Stimulated activated effector memory CD8-positive, alpha-beta T cell treated with anti-CD3 and anti-CD28 coated beads, Interleukin-12 subunit alpha, Interleukin-12 subunit beta, amount 100 ng/mL, for 72 hours (primary cell): ENCODE measurements around the gene NAALADL2.
"Not testable (repeated sequence)": the region's sequence is repeated elsewhere in the genome, so short reads cannot be mapped to it uniquely, and the experiment has no call there.

Experiments used
- ATAC-seq: fragments of 150-1000 bp; cut with Tn5 transposase; 2 replicates; pipeline ENCODE4 v1.10.0; 2021
- DNase-seq, 2 donors: peaks; one replicate each; pipeline ENCODE4 v3.0.0; 2021 to 2022; ENCODE audit warnings: low spot score in 2 of 2
- H3K27ac Mint-ChIP-seq: one replicate; pipeline ENCODE4 v1.8.0; 2022; ENCODE audit warnings: mild to moderate bottlenecking, mixed read lengths
- H3K36me3 Mint-ChIP-seq: one replicate; pipeline ENCODE4 v1.8.0; 2022; ENCODE audit warnings: mild to moderate bottlenecking, mixed read lengths
- H3K4me1 Mint-ChIP-seq: one replicate; pipeline ENCODE4 v1.8.0; 2022; ENCODE audit warnings: mixed read lengths
- H3K4me3 Mint-ChIP-seq: one replicate; pipeline ENCODE4 v1.8.0; 2022; ENCODE audit warnings: mild to moderate bottlenecking, mixed read lengths
- H3K9me3 Mint-ChIP-seq: one replicate; pipeline ENCODE4 v1.8.0; 2022; ENCODE audit warnings: mixed read lengths

Gene NAALADL2

DNA sequence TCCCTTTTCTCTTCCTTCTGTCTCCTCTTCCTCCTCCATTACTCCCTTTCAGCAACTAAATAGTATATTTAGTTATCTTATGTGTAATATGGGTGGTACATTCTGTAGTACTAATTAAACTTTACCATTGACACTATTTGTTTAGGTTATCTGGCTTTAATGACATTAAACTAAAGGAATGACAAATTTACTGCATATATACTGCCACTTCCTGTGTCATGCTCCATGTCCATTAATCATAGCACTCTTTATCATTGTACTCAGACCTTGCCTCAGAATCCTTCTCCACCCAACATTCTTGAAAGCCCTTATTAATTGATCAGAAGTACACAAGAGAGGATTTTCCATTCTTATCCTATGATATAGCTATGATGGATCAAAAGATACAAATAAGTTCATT is 244.2 kb downstream of the NAALADL2 start:
- no peak for ATAC-seq
- no peaks in the 10 kb centered on the region for H3K36me3 Mint-ChIP-seq
- H3K9me3 Mint-ChIP-seq, result peaks cover 9% of the 10 kb centered on the region
- no peak overlapping the region for H3K4me3 Mint-ChIP-seq
- no peak overlapping the region for H3K27ac Mint-ChIP-seq
- no peak for DNase-seq
- H3K4me1 Mint-ChIP-seq, result no peaks in the 10 kb centered on the region

DNA sequence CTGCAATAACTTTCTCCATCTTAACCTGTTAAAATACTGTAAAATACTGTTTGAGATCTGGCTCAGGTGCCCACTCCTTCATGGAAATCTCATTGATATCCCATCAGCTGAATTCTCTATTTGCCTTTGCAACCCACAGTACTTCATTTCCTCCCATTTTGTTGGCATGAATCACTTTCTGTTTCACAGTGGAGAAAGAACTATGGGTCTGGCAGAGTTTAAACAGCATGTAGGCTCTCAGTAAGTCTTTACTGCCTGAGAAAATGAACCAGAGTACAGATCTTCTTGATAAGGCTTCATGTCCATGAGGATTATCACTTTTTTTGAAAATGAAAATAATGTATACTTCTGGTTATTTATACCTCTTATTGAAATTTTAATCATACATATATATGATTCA is 245.9 kb downstream of the NAALADL2 start:
- ATAC-seq (no peak), DNase-seq (no peak)
- H3K4me3 Mint-ChIP-seq, result no peak overlapping the region
- H3K9me3 Mint-ChIP-seq, result peaks cover 13% of the 10 kb centered on the region
- no peaks in the 10 kb centered on the region for H3K36me3 Mint-ChIP-seq
- no peaks in the 10 kb centered on the region for H3K4me1 Mint-ChIP-seq
- H3K27ac Mint-ChIP-seq, result no peak overlapping the region

DNA sequence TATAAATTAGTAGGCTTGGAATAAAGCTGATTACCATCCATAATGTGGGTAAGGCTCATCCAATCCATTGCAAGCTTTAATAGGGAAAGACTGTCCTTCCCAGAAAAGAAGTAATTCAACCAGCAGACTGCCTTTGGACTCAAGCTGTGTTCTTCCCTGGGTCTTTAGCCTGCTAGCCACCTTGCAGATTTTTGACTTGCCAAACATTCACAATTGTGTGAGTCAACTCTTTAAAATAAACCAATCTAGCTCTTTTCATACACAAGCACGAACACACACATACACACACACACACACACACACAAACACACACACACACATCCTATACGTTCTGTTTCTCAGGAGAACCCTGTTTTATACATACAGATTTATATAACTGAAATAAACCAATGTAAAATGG is 248.1 kb downstream of the NAALADL2 start:
- no peak overlapping the region for H3K27ac Mint-ChIP-seq
- H3K36me3 Mint-ChIP-seq, result no peaks in the 10 kb centered on the region
- peaks cover 13% of the 10 kb centered on the region for H3K9me3 Mint-ChIP-seq
- DNase-seq (no peak), ATAC-seq (no peak)
- H3K4me1 Mint-ChIP-seq, result no peaks in the 10 kb centered on the region
- no peak overlapping the region for H3K4me3 Mint-ChIP-seq

DNA sequence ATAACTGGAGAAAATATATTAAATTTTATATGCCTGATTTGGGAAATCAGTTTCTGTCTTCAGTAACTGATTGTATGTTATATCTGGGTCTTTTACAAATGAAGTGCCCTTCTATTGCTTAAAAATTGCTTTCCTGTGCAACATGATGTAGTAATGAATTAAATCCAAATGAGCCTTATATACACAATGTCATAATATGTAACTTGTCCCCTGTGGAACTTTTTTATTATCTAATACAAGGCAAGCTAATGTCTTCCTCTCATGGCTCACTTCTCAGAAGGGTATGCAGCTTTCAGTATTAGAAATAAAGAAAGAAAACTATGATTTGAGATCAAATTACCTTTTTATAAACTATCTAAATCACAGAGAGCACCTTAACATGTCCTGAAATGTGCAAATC is 248.9 kb downstream of the NAALADL2 start:
- H3K4me1 Mint-ChIP-seq, result no peaks in the 10 kb centered on the region
- ATAC-seq (no peak), DNase-seq (no peak)
- peaks cover 18% of the 10 kb centered on the region for H3K9me3 Mint-ChIP-seq
- H3K36me3 Mint-ChIP-seq, result no peaks in the 10 kb centered on the region
- H3K27ac Mint-ChIP-seq, result no peak overlapping the region
- no peak overlapping the region for H3K4me3 Mint-ChIP-seq

DNA sequence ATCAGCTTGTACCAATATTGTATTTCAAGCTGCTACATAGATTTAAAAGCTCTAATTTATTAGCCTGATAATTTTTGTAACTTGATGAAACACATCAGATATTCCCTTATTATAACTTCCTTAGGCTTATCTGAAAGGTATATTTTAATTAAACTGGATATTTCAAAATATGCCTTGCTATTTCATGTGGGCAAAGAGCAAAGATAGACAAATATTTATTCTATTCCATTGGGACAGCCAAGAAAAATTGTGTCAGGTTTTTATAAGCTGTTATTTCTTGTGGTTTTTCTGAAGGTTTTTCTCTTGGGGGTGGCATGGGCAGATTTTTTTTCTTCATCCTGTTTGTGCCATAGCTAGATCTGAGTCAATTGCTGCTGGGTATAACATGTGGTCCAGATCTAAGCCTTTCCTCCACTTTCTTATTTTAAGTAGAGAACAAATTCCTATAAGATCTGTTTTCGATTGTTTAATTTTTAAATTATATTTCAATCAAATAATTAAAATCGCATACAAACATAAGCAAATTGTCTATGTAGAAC is 249.5 kb downstream of the NAALADL2 start:
- DNase-seq, result no peak
- ATAC-seq, result no peak
- no peaks in the 10 kb centered on the region for H3K36me3 Mint-ChIP-seq
- H3K27ac Mint-ChIP-seq, result no peak overlapping the region
- H3K9me3 Mint-ChIP-seq, result peaks cover 15% of the 10 kb centered on the region
- no peak overlapping the region for H3K4me3 Mint-ChIP-seq
- H3K4me1 Mint-ChIP-seq, result no peaks in the 10 kb centered on the region

DNA sequence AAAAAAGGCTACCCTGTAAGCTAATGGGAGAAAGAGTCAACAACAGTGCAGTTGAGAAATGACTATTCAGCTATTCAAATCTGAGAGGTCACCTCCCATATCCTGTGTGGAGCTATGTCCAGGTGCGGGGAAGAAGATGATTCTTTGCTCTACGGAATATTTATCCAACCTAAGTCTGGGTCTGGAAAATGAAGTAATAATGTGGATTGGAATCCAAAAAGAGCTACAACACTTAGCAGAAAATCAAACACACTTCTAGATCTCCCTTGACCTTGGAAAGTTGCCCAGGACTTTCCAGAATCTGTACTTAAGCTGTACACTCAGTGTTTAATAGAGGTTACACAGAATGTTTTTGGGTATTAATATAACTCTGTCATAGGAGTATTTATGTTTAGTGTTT is 251.9 kb downstream of the NAALADL2 start:
- Mint-ChIP-seq H3K4me3 (no peak overlapping the region), H3K36me3 (no peaks in the 10 kb centered on the region), H3K9me3 (peaks cover 12% of the 10 kb centered on the region), H3K27ac (no peak overlapping the region), H3K4me1 (no peaks in the 10 kb centered on the region)
- DNase-seq, result no peak
- no peak for ATAC-seq

DNA sequence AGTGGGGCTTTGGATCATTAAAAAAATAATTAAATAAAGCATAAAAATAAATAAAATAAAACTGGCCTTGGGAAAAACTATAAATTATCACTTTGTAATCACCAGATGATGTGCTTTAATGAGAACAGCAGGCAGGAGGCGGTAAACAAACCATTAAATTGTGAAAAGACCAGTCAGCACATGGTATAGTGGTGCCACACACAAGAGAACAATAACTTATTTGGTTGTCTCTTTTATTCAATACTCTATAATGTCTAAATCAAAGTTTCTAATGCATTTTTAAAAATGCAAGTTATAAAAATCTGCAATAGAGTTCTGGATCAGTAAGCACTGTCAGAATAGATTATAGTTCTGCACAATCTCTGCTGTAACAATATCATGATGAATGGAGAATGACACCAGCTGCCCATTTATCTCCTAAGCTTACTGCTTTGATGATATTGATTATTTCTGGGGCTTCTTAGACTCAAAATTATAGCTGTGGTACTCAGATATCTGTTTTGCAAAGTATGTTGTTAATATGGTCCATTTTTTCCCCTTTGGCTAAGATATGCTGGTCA is 259.3 kb downstream of the NAALADL2 start:
- peaks cover 6% of the 10 kb centered on the region for H3K9me3 Mint-ChIP-seq
- no peak overlapping the region for H3K4me3 Mint-ChIP-seq
- H3K27ac Mint-ChIP-seq, result no peak overlapping the region
- DNase-seq (no peak), ATAC-seq (no peak)
- no peaks in the 10 kb centered on the region for H3K4me1 Mint-ChIP-seq
- no peaks in the 10 kb centered on the region for H3K36me3 Mint-ChIP-seq

DNA sequence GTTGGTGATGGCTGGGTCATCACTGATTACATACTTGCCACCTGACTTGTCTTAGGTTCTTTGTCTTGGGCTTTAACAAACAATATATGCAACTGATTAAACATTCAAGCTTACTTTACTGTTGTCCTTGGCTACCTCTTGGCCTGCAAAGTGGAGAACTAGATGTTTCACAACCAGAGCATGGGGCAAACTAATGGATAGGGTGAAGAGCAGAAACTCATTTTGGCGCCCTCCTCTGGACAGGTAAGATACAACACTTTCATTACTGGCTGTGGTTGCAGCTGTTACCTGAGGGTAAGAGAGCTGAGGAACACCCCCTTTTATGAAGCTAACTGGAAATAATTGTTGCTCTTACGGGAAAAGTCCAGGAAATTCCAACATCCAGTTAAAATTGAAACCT is 262.1 kb downstream of the NAALADL2 start:
- ATAC-seq (no peak), DNase-seq (no peak)
- Mint-ChIP-seq H3K36me3 (no peaks in the 10 kb centered on the region), H3K4me1 (no peaks in the 10 kb centered on the region), H3K27ac (no peak overlapping the region), H3K9me3 (peaks cover 13% of the 10 kb centered on the region), H3K4me3 (no peak overlapping the region)

DNA sequence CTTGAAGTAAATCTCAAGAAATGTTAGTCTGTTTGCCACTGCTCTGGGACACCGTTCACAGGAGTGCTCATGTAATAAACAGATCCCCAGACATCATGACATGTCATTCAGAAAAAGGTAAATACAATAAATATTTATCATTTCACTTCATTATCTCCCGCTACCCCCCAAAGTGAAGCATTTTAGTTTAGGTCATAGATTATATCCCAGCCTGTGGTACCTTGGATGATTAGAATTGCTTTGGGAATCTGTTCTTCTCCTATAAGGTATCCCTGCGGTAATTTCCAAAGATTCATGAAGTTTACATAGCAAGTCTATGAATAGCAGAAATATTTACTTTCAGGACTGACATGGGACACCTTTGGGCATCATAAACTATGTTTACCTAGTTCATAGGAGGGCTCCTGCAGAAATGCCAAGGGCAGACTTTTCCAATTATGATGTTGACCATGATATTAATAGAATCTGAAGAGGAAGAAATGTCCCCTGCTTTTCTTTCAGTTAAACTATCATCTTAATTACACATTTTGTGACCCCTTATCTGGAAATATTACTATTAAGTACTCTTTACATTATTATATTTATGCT is 268.0 kb downstream of the NAALADL2 start:
- Mint-ChIP-seq H3K27ac (no peak overlapping the region), H3K36me3 (no peaks in the 10 kb centered on the region), H3K4me3 (no peak overlapping the region), H3K4me1 (no peaks in the 10 kb centered on the region), H3K9me3 (peaks cover 12% of the 10 kb centered on the region)
- DNase-seq (no peak), ATAC-seq (no peak)

DNA sequence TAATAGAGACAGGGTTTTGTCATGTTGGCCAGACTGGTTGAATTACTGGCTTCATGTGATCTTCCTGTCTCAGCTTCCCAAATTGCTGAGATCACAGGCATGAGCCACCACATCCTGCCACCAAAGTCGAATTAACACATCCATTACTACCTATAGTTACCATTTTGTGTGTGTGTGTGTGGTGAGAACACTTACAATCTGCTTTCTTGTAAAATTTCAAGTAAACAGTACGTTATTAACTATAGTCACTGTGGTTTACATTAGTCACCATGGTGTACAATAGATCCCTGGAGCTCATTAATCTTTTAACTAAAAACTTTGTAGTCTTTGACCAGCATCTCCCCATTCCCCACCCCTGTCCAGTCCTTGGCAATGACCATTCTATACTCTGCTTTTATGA is 270.0 kb downstream of the NAALADL2 start:
- H3K4me1 Mint-ChIP-seq, result no peaks in the 10 kb centered on the region
- no peaks in the 10 kb centered on the region for H3K36me3 Mint-ChIP-seq
- DNase-seq (no peak), ATAC-seq (no peak)
- H3K4me3 Mint-ChIP-seq, result no peak overlapping the region
- H3K27ac Mint-ChIP-seq, result no peak overlapping the region
- H3K9me3 Mint-ChIP-seq, result peaks cover 12% of the 10 kb centered on the region

DNA sequence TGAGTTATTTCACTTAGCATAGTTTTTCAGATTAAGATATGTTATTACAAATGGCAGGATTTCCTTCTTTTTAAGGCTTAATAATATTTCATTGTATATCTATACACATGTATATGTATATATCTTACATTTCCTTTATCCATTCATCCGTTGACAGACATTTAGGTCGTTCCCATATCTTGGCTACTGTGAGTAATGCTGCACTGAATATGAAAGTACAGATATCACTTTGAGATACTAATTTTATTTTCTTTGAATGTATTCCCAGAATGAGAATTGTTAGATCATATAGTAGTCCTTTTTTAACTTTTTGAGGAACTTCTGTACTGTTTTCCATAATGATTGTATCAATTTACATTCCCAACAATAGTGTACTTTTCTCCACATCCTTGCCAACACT is 270.4 kb downstream of the NAALADL2 start:
- H3K36me3 Mint-ChIP-seq, result no peaks in the 10 kb centered on the region
- H3K4me1 Mint-ChIP-seq, result no peaks in the 10 kb centered on the region
- DNase-seq (no peak), ATAC-seq (no peak)
- H3K27ac Mint-ChIP-seq, result no peak overlapping the region
- peaks cover 11% of the 10 kb centered on the region for H3K9me3 Mint-ChIP-seq
- H3K4me3 Mint-ChIP-seq, result no peak overlapping the region

DNA sequence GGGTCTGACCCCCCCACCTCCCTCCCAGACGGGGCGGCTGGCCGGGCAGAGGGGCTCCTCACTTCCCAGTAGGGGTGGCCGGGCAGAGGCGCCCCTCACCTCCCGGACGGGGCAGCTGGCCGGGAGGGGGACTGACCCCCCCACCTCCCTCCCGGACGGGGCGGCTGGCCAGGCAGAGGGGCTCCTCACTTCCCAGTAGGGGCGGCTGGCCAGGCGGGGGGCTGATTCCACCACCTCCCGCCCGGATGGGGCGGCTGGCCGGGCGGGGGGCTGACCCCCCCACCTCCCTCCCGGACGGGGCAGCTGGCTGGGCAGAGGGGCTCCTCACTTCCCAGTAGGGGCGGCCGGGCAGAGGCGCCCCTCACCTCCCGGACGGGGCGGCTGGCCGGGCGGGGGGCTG is 272.7 kb downstream of the NAALADL2 start:
- DNase-seq, H3K4me3 Mint-ChIP-seq, ATAC-seq, H3K36me3 Mint-ChIP-seq, H3K9me3 Mint-ChIP-seq, H3K4me1 Mint-ChIP-seq, H3K27ac Mint-ChIP-seq: not testable (repeated sequence)

DNA sequence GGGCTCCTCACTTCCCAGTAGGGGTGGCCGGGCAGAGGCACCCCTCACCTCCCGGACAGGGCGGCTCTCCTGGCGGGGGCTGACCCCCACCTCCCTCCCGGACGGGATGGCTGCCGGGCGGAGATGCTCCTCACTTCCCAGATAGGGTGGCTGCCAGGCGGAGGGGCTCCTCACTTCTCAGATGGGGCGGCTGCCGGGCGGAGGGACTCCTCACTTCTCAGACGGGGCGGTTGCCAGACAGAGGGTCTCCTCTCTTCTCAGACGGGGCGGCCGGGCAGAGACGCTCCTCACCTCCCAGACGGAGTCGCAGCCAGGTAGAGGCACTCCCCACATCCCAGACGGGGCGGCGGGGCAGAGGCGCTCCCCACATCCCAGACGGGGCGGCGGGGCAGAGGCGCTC is 273.6 kb downstream of the NAALADL2 start:
- H3K27ac Mint-ChIP-seq, H3K36me3 Mint-ChIP-seq, ATAC-seq, H3K4me1 Mint-ChIP-seq, DNase-seq, H3K9me3 Mint-ChIP-seq, H3K4me3 Mint-ChIP-seq: not testable (repeated sequence)

DNA sequence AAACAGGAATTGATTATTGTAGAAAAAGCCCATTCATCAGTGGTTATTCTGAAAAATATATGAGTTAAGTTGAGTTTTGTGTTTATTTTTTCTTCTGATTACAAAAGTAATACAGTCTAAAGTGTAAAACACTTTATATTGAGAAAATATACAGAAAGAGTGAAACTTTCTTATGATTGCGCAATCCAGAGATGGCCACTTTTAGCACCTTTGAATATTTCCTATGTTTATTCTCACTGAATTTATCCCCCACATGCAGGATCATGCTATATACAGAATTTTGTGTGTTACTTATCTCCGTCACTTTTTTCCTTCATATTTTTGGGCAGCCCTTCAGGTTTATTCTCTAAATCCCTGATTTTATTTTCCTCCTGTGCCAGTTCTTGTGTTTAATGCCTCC is 285.2 kb downstream of the NAALADL2 start:
- no peak for DNase-seq
- Mint-ChIP-seq H3K36me3 (no peaks in the 10 kb centered on the region), H3K4me3 (no peak overlapping the region), H3K27ac (no peak overlapping the region), H3K4me1 (no peaks in the 10 kb centered on the region), H3K9me3 (peaks cover 14% of the 10 kb centered on the region)
- no peak for ATAC-seq

DNA sequence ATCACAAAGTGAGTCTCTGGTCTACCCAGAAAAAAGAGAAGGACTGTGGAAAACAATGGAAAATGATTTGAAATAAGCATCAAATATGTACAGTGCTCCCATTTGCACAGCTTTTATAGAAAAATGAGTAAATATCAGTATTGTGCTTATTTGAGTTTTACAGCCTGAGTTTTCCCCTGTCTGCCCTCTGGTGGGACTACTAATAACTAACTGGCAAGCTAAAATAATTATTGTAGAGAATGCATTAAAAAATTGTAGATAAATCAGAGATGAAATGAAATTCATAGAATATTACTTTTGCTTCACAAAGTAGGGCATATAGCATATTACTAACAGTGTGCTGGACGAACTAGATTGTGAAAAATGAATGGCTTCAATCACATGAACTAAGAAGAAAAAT is 287.1 kb downstream of the NAALADL2 start:
- no peaks in the 10 kb centered on the region for H3K36me3 Mint-ChIP-seq
- no peak for ATAC-seq
- DNase-seq, result no peak
- no peak overlapping the region for H3K4me3 Mint-ChIP-seq
- no peaks in the 10 kb centered on the region for H3K4me1 Mint-ChIP-seq
- H3K9me3 Mint-ChIP-seq, result peaks cover 9% of the 10 kb centered on the region
- no peak overlapping the region for H3K27ac Mint-ChIP-seq

DNA sequence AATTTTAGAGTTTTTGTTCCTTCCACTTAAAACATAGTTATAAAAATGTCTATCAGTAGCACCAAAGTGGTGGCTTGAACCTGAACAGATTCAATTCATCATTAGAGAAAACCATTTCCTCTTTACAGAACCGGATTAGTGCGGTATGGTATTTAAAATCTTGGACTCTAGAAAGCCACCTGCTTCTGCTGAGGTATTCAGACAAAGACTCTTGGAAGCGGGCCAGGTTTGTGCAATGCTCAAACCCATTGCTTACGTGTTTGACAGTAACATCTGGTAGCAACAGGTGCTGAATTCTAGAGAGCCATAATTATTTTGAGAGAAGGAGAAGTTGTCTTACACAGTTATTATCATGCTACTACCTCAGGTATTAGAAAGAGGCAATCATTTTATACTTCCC is 290.5 kb downstream of the NAALADL2 start:
- H3K4me1 Mint-ChIP-seq, result no peaks in the 10 kb centered on the region
- DNase-seq (no peak), ATAC-seq (no peak)
- no peaks in the 10 kb centered on the region for H3K36me3 Mint-ChIP-seq
- no peak overlapping the region for H3K4me3 Mint-ChIP-seq
- no peak overlapping the region for H3K27ac Mint-ChIP-seq
- H3K9me3 Mint-ChIP-seq, result peaks cover 3% of the 10 kb centered on the region
